ENCODE data around the gene GOLT1A.

The GOLT1A gene

DNA sequence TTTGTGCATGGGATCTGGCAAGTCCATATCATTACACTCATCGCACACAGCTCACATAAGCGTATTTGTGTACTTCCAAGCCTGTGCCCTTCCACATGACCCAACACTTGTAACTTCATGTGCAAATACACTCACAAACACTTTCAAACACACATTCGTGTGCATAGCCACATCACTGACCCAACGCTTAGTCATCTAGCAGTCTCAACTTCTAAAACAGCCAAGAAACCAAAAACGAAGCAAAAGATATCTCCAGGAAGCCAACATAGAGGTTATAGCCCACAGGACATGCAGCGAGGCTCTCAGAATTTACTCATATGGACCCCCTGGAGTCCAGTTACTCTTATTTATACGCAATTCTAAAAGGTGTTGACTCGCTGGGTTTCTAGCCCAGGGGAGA, 10.9 kb upstream of the GOLT1A start:
- no peaks in the 10 kb centered on the region for H3F3A ChIP-seq (ENCODE audit: insufficient read depth, low read length)
- H3K4me2 ChIP-seq (ENCODE audit: low read length), result no peak overlapping the region
- H3K27ac ChIP-seq (ENCODE audit: low read depth, low read length, poor library complexity, severe bottlenecking), result no peak overlapping the region
- H3K27me3 ChIP-seq (ENCODE audit: insufficient read depth, low read length), result 0 out of 2 replicates have a peak, but pooled peaks cover 6% of the 10 kb centered on the region
- H3K36me3 ChIP-seq (ENCODE audit: insufficient read depth, low read length), result no peaks in the 10 kb centered on the region
- TF ChIP-seq, protein P1, sequence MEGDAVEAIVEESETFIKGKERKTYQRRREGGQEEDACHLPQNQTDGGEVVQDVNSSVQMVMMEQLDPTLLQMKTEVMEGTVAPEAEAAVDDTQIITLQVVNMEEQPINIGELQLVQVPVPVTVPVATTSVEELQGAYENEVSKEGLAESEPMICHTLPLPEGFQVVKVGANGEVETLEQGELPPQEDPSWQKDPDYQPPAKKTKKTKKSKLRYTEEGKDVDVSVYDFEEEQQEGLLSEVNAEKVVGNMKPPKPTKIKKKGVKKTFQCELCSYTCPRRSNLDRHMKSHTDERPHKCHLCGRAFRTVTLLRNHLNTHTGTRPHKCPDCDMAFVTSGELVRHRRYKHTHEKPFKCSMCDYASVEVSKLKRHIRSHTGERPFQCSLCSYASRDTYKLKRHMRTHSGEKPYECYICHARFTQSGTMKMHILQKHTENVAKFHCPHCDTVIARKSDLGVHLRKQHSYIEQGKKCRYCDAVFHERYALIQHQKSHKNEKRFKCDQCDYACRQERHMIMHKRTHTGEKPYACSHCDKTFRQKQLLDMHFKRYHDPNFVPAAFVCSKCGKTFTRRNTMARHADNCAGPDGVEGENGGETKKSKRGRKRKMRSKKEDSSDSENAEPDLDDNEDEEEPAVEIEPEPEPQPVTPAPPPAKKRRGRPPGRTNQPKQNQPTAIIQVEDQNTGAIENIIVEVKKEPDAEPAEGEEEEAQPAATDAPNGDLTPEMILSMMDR (IDR thresholded peaks at IDR 0.05; ENCODE audit: low read length), result no peak
- H3K4me1 ChIP-seq (ENCODE audit: insufficient read depth, low read length, severe bottlenecking), result no peaks in the 10 kb centered on the region
- no peak overlapping the region for H2AFZ ChIP-seq (ENCODE audit: low read length)
- H3K4me3 ChIP-seq (ENCODE audit: low read depth, low read length, poor library complexity, severe bottlenecking), result no peak overlapping the region
- no peak overlapping the region for H3K9ac ChIP-seq (ENCODE audit: low read length)
- H3K79me2 ChIP-seq (ENCODE audit: insufficient read depth, low read length), result no peaks in the 10 kb centered on the region
- H4K20me1 ChIP-seq (ENCODE audit: insufficient read depth, low read length), result no peaks in the 10 kb centered on the region
- no peaks in the 10 kb centered on the region for H3K9me2 ChIP-seq (ENCODE audit: low read depth, low read length)
- no peaks in the 10 kb centered on the region for H3K9me3 ChIP-seq (ENCODE audit: low read length)

DNA sequence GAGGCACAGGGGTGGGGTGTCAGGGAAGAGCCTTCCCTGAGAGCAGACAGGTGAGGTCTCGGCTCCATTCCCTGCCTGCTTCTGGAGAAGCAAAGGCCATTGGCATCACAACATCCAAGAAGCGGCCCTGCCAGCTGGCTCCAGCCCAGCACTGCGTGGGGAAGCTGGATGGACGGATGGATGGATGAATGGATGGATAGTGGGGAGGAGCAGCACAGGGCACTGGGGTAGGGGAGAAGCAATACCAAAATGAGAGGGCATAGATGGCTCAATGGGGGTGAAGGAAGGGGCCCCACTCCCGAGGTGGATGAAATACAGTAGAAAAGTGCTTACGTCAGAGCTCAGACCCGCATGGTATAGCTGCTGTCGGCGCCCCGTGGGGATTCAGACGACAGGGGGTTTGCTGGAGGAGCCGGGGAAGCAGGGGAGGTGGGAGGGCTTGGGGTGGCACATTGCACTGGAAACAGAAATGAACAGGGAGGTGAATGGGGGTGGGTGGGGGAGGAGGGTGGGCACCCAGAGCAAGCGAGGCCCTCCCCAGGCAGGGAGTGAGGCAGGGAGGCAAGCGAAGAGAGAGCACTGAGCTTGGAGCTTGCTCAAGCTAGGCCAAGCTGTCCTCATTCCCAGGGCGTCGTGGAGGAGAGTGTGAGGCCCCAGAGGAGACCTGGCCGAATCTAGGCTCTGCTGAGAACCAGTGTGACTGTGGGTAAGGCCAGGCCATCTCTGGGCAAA, 9.5 kb upstream of the GOLT1A start:
- H3K79me2 ChIP-seq (ENCODE audit: insufficient read depth, low read length), result no peaks in the 10 kb centered on the region
- H4K20me1 ChIP-seq (ENCODE audit: insufficient read depth, low read length), result no peaks in the 10 kb centered on the region
- no peaks in the 10 kb centered on the region for H3F3A ChIP-seq (ENCODE audit: insufficient read depth, low read length)
- H3K4me1 ChIP-seq (ENCODE audit: insufficient read depth, low read length, severe bottlenecking), result no peaks in the 10 kb centered on the region
- no peak overlapping the region for H3K9ac ChIP-seq (ENCODE audit: low read length)
- TF ChIP-seq, protein P1 (IDR thresholded peaks at IDR 0.05; ENCODE audit: low read length), result no peak
- no peak for TF ChIP-seq EZH2 (IDR thresholded peaks at IDR 0.05; ENCODE audit: borderline replicate concordance, low read length)
- no peaks in the 10 kb centered on the region for H3K9me2 ChIP-seq (ENCODE audit: low read depth, low read length)
- H3K36me3 ChIP-seq (ENCODE audit: insufficient read depth, low read length), result no peaks in the 10 kb centered on the region
- H3K4me3 ChIP-seq (ENCODE audit: low read depth, low read length, poor library complexity, severe bottlenecking), result no peak overlapping the region
- H3K9me3 ChIP-seq (ENCODE audit: low read length), result no peaks in the 10 kb centered on the region
- H3K4me2 ChIP-seq (ENCODE audit: low read length), result no peak overlapping the region
- 0 out of 2 replicates have a peak, but pooled peaks cover 6% of the 10 kb centered on the region for H3K27me3 ChIP-seq (ENCODE audit: insufficient read depth, low read length)
- H3K27ac ChIP-seq (ENCODE audit: low read depth, low read length, poor library complexity, severe bottlenecking), result no peak overlapping the region
- H2AFZ ChIP-seq (ENCODE audit: low read length), result no peak overlapping the region

DNA sequence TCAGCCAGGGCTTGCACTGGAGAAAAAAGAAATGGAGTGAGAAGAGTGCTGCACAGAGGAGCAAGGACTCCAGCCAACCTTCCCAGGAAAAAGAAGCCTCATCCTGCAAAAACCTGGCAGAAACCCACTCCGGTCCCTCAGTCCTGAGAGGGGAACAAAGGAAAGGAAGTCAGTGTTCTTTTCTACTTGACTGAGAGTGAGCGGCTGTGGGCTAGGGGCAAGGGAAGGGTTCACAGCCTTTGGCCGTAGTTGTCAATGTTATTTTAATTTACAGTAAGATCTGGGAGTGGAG, 8.9 kb upstream of the GOLT1A start:
- Histone ChIP-seq H3K27me3 (ENCODE audit: insufficient read depth, low read length) (0 out of 2 replicates have a peak, but pooled peaks cover 6% of the 10 kb centered on the region), H3K27ac (ENCODE audit: low read depth, low read length, poor library complexity, severe bottlenecking) (no peak overlapping the region), H3K9me2 (ENCODE audit: low read depth, low read length) (no peaks in the 10 kb centered on the region), H4K20me1 (ENCODE audit: insufficient read depth, low read length) (no peaks in the 10 kb centered on the region), H3F3A (ENCODE audit: insufficient read depth, low read length) (no peaks in the 10 kb centered on the region), H3K9me3 (ENCODE audit: low read length) (no peaks in the 10 kb centered on the region), H3K4me1 (ENCODE audit: insufficient read depth, low read length, severe bottlenecking) (no peaks in the 10 kb centered on the region), H3K4me2 (ENCODE audit: low read length) (no peak overlapping the region), H2AFZ (ENCODE audit: low read length) (no peak overlapping the region), H3K4me3 (ENCODE audit: low read depth, low read length, poor library complexity, severe bottlenecking) (no peak overlapping the region), H3K36me3 (ENCODE audit: insufficient read depth, low read length) (no peaks in the 10 kb centered on the region), H3K79me2 (ENCODE audit: insufficient read depth, low read length) (no peaks in the 10 kb centered on the region), H3K9ac (ENCODE audit: low read length) (no peak overlapping the region)
- TF ChIP-seq, protein P1 (IDR thresholded peaks at IDR 0.05; ENCODE audit: low read length), result no peak
- no peak for TF ChIP-seq EZH2 (IDR thresholded peaks at IDR 0.05; ENCODE audit: borderline replicate concordance, low read length)
